ENCODE measurements around the gene SLC9A9.

The SLC9A9 gene

DNA sequence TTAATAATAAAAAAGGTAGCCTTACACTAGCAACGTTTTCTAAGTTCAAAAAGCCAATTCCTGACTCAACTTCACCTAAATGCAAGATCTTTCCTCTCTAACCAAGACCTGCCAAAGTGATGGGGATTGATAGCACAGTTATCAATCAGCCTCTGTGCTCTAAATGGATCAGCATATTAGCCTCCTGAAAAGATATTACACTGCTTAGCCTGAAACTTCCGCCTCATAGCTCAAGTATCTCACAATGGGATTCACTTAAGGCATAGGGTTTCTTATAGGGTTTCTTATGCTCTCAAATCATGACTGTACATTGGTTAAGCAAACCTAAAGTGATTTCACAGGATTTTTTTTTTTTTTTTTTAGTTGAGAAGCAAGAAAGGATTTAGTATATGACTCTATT is 436 bp upstream of the SLC9A9 start:
- ChIA-PET CTCF (no interaction called here), POLR2A (no interaction called here)
- no peak for DNase-seq
- H3K36me3 ChIP-seq (ENCODE audit: control insufficient read depth in 4 of 4, insufficient read depth in 4 of 4, low read length in 3 of 4) = no peaks in the 10 kb centered on the region
- H3K27me3 ChIP-seq (replicated peaks in 2 of 5; ENCODE audit: control insufficient read depth in 4 of 5, insufficient read depth in 5 of 5, low read length in 4 of 5) = no peaks in the 10 kb centered on the region
- no CpG with 5 or more reads among the region's 2 CpGs for WGBS (ENCODE audit: insufficient coverage)
- no peak overlapping the region for H3K27ac ChIP-seq (ENCODE audit: insufficient read depth in 1 of 2, low read depth in 1 of 2, low read length in 2 of 2, poor library complexity in 1 of 2, severe bottlenecking in 2 of 2)
- H3K9me3 ChIP-seq (ENCODE audit: control extremely low read depth in 1 of 5, control insufficient read depth in 4 of 5, insufficient read depth in 2 of 5, low read depth in 1 of 5, low read length in 4 of 5) = no peaks in the 10 kb centered on the region
- H3K4me3 ChIP-seq (ENCODE audit: control insufficient read depth in 1 of 7, extremely low read depth in 1 of 7, insufficient read depth in 4 of 7, low read depth in 2 of 7, low read length in 6 of 7) = peak overlapping the region in 3 of 7 experiments; percentile 73 to 87 (median 86)
- peaks cover 0 to 11% (median 8%) of the 10 kb centered on the region in 4 experiments for H3K4me1 ChIP-seq (ENCODE audit: control extremely low read depth in 1 of 4, control insufficient read depth in 4 of 4, insufficient read depth in 4 of 4, low read length in 3 of 4)

DNA sequence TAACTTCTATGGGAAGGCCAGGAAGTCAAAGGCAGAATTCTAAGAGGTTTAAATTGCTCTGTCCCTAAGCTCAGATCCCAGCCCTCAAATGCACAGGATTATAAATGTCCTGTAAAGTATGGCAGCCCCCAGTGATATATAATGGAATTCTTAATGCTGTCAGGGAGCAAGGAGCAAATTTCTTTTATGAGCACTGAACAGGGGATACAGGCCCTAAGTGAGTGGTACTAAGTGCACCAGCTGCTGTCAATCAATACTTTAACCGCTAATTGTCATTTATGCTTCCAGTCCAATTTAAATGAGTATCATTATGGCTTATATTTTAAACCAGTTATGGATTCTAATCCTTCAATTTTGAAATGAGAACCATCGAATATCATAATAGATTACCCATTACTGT is 4.7 kb downstream of the SLC9A9 start:
- CTCF ChIA-PET = interaction anchor here (1.0 kb wide), 1 partner anchor 18 kb away, joined by 4 read pairs; no protein-coding TSS in a partner anchor
- POLR2A ChIA-PET = no interaction called here

DNA sequence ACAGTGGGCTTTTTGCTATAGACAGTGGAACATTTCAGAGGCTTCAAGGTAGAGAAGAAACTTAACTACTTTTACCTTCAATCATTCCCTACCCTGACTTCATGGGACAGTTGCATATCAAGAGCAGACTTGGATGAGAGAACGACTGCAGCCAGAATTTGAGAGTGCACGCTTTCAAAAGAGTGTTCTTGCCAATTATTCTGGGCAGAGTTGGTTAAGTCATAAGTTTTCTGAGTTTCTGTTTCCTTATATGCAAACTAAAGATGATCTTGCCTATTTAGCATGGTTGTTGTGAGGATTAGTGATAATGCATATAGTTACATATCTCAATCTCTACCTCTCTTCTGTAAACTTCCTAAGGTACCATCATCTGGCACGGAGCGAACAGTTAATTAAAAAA is 7.6 kb downstream of the SLC9A9 start:
- WGBS (ENCODE audit: insufficient coverage) = 100% methylated on average over 2 of the region's 4 CpGs
- Histone ChIP-seq H3K4me3 (ENCODE audit: control insufficient read depth in 1 of 7, extremely low read depth in 1 of 7, insufficient read depth in 4 of 7, low read depth in 2 of 7, low read length in 6 of 7) (no peak overlapping the region), H3K36me3 (ENCODE audit: control insufficient read depth in 4 of 4, insufficient read depth in 4 of 4, low read length in 3 of 4) (no peaks in the 10 kb centered on the region), H3K4me1 (ENCODE audit: control extremely low read depth in 1 of 4, control insufficient read depth in 4 of 4, insufficient read depth in 4 of 4, low read length in 3 of 4) (no peaks in the 10 kb centered on the region), H3K9me3 (ENCODE audit: control extremely low read depth in 1 of 5, control insufficient read depth in 4 of 5, insufficient read depth in 2 of 5, low read depth in 1 of 5, low read length in 4 of 5) (no peaks in the 10 kb centered on the region), H3K27ac (ENCODE audit: insufficient read depth in 1 of 2, low read depth in 1 of 2, low read length in 2 of 2, poor library complexity in 1 of 2, severe bottlenecking in 2 of 2) (no peak overlapping the region), H3K27me3 (replicated peaks in 2 of 5; ENCODE audit: control insufficient read depth in 4 of 5, insufficient read depth in 5 of 5, low read length in 4 of 5) (no peaks in the 10 kb centered on the region)
- no peak for DNase-seq
- ChIA-PET CTCF (no interaction called here), POLR2A (no interaction called here)

More for the DNA sequence above, 4.7 kb downstream of the SLC9A9 start:
- no peak overlapping the region for H3K27ac ChIP-seq (ENCODE audit: insufficient read depth in 1 of 2, low read depth in 1 of 2, low read length in 2 of 2, poor library complexity in 1 of 2, severe bottlenecking in 2 of 2)
- H3K27me3 ChIP-seq (replicated peaks in 2 of 5; ENCODE audit: control insufficient read depth in 4 of 5, insufficient read depth in 5 of 5, low read length in 4 of 5) = no peaks in the 10 kb centered on the region
- H3K4me3 ChIP-seq (ENCODE audit: control insufficient read depth in 1 of 7, extremely low read depth in 1 of 7, insufficient read depth in 4 of 7, low read depth in 2 of 7, low read length in 6 of 7) = no peak overlapping the region
- no CpG with 5 or more reads among the region's 2 CpGs for WGBS (ENCODE audit: insufficient coverage)
- no peak for DNase-seq
- H3K36me3 ChIP-seq (ENCODE audit: control insufficient read depth in 4 of 4, insufficient read depth in 4 of 4, low read length in 3 of 4) = no peaks in the 10 kb centered on the region
- peaks cover 0 to 11% (median 8%) of the 10 kb centered on the region in 4 experiments for H3K4me1 ChIP-seq (ENCODE audit: control extremely low read depth in 1 of 4, control insufficient read depth in 4 of 4, insufficient read depth in 4 of 4, low read length in 3 of 4)
- no peaks in the 10 kb centered on the region for H3K9me3 ChIP-seq (ENCODE audit: control extremely low read depth in 1 of 5, control insufficient read depth in 4 of 5, insufficient read depth in 2 of 5, low read depth in 1 of 5, low read length in 4 of 5)

DNA sequence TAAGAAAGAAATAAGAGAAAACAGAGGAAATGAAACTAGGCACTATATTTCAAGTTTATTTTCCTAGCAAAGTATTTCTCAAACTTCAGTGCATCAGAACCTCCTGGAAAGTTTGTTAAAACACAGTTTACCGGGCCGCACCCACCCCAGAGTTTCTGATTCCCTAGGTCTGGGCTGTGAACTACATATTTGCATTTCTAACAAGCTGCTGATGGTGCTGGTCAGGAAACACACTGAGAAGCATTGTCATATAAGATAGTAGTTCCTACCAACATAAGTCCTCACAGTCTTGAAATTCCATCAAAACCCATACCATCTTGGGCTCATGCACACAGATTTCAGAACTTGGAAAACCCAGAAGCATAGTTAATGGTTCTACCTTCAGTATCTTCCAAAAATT is 8.3 kb downstream of the SLC9A9 start:
- Histone ChIP-seq H3K4me1 (ENCODE audit: control extremely low read depth in 1 of 4, control insufficient read depth in 4 of 4, insufficient read depth in 4 of 4, low read length in 3 of 4) (no peaks in the 10 kb centered on the region), H3K27ac (ENCODE audit: insufficient read depth in 1 of 2, low read depth in 1 of 2, low read length in 2 of 2, poor library complexity in 1 of 2, severe bottlenecking in 2 of 2) (no peak overlapping the region), H3K27me3 (replicated peaks in 2 of 5; ENCODE audit: control insufficient read depth in 4 of 5, insufficient read depth in 5 of 5, low read length in 4 of 5) (no peaks in the 10 kb centered on the region), H3K36me3 (ENCODE audit: control insufficient read depth in 4 of 4, insufficient read depth in 4 of 4, low read length in 3 of 4) (no peaks in the 10 kb centered on the region), H3K9me3 (ENCODE audit: control extremely low read depth in 1 of 5, control insufficient read depth in 4 of 5, insufficient read depth in 2 of 5, low read depth in 1 of 5, low read length in 4 of 5) (no peaks in the 10 kb centered on the region), H3K4me3 (ENCODE audit: control insufficient read depth in 1 of 7, extremely low read depth in 1 of 7, insufficient read depth in 4 of 7, low read depth in 2 of 7, low read length in 6 of 7) (no peak overlapping the region)
- POLR2A ChIA-PET = no interaction called here
- 100% methylated on average over 1 of the region's 2 CpGs for WGBS (ENCODE audit: insufficient coverage)
- CTCF ChIA-PET = no interaction called here
- no peak for DNase-seq

DNA sequence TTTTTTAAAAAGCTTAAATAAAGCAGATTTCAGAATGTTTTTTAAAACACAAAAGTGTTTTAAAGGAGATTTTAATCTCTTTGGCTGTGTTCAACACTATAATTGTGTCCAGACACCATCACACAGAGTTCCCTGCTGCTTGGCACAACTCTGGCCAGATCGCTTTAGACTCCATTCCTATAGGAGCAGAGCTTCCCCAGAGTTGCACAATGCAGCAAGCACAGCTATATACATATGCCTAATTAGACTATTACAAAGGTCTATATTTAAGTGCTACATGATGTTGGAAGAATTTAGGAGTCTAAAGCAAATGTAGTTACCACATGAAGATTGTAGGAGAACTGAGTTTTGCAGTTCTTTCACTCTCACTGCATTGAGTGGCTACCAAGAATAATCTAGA is 11.2 kb downstream of the SLC9A9 start:
- Histone ChIP-seq H3K27me3 (replicated peaks in 2 of 5; ENCODE audit: control insufficient read depth in 4 of 5, insufficient read depth in 5 of 5, low read length in 4 of 5) (no peaks in the 10 kb centered on the region), H3K4me3 (ENCODE audit: control insufficient read depth in 1 of 7, extremely low read depth in 1 of 7, insufficient read depth in 4 of 7, low read depth in 2 of 7, low read length in 6 of 7) (no peak overlapping the region), H3K27ac (ENCODE audit: insufficient read depth in 1 of 2, low read depth in 1 of 2, low read length in 2 of 2, poor library complexity in 1 of 2, severe bottlenecking in 2 of 2) (no peak overlapping the region), H3K4me1 (ENCODE audit: control extremely low read depth in 1 of 4, control insufficient read depth in 4 of 4, insufficient read depth in 4 of 4, low read length in 3 of 4) (peaks cover 0 to 3% (median 0%) of the 10 kb centered on the region in 4 experiments), H3K36me3 (ENCODE audit: control insufficient read depth in 4 of 4, insufficient read depth in 4 of 4, low read length in 3 of 4) (no peaks in the 10 kb centered on the region), H3K9me3 (ENCODE audit: control extremely low read depth in 1 of 5, control insufficient read depth in 4 of 5, insufficient read depth in 2 of 5, low read depth in 1 of 5, low read length in 4 of 5) (no peaks in the 10 kb centered on the region)
- DNase-seq = no peak
- ChIA-PET POLR2A (interaction anchor here (0.6 kb wide), 1 partner anchor 32 kb away, joined by 4 read pairs; no protein-coding TSS in a partner anchor), CTCF (no interaction called here)
- no CpG with 5 or more reads among the region's 1 CpG for WGBS (ENCODE audit: insufficient coverage)

DNA sequence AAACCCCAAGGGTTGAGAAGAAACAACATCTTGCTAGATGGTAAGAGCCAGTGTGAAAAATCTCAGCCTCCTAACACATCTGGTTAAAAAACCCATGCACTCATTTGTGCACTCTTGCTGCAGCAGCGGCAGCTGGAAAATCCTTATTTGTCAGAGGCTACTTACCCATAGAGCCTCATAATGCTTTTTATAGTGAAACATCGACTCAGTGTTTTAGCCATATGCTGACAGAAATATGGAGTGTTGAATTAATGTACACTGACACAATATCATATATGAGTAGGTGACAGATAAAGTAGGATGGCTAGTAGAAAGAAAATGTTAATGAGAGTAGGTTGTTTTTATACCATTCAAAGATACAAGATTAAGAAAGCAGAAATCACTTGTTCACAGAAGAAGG is 13.0 kb downstream of the SLC9A9 start:
- Histone ChIP-seq H3K27me3 (replicated peaks in 2 of 5; ENCODE audit: control insufficient read depth in 4 of 5, insufficient read depth in 5 of 5, low read length in 4 of 5) (no peaks in the 10 kb centered on the region), H3K4me3 (ENCODE audit: control insufficient read depth in 1 of 7, extremely low read depth in 1 of 7, insufficient read depth in 4 of 7, low read depth in 2 of 7, low read length in 6 of 7) (no peak overlapping the region), H3K27ac (ENCODE audit: insufficient read depth in 1 of 2, low read depth in 1 of 2, low read length in 2 of 2, poor library complexity in 1 of 2, severe bottlenecking in 2 of 2) (no peak overlapping the region), H3K4me1 (ENCODE audit: control extremely low read depth in 1 of 4, control insufficient read depth in 4 of 4, insufficient read depth in 4 of 4, low read length in 3 of 4) (peaks cover 5 to 21% (median 9%) of the 10 kb centered on the region in 4 experiments), H3K9me3 (ENCODE audit: control extremely low read depth in 1 of 5, control insufficient read depth in 4 of 5, insufficient read depth in 2 of 5, low read depth in 1 of 5, low read length in 4 of 5) (no peaks in the 10 kb centered on the region), H3K36me3 (ENCODE audit: control insufficient read depth in 4 of 4, insufficient read depth in 4 of 4, low read length in 3 of 4) (no peaks in the 10 kb centered on the region)
- no CpG with 5 or more reads among the region's 2 CpGs for WGBS (ENCODE audit: insufficient coverage)
- ChIA-PET POLR2A (no interaction called here), CTCF (no interaction called here)
- no peak for DNase-seq

DNA sequence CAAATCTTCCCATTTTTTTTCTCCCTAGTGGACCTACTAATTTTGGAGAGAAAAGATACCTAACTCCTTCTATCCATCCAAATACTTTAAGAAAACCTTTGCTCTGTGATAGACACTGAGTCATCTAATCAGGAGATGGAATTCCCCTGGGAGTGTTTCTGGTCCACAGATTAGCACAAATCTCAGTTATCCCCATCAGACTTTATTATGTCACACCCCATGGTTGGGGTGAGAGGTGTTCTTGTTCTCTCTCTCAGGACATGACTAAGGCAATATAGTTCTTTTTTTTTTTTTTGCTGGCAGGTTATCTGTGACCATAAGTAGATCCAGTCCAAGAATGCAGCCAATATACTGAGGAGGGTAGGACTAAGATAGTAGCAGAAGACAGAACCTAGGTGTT is 15.8 kb downstream of the SLC9A9 start:
- Histone ChIP-seq H3K27me3 (replicated peaks in 2 of 5; ENCODE audit: control insufficient read depth in 4 of 5, insufficient read depth in 5 of 5, low read length in 4 of 5) (no peaks in the 10 kb centered on the region), H3K4me1 (ENCODE audit: control extremely low read depth in 1 of 4, control insufficient read depth in 4 of 4, insufficient read depth in 4 of 4, low read length in 3 of 4) (peaks cover 5 to 25% (median 9%) of the 10 kb centered on the region in 4 experiments), H3K27ac (ENCODE audit: insufficient read depth in 1 of 2, low read depth in 1 of 2, low read length in 2 of 2, poor library complexity in 1 of 2, severe bottlenecking in 2 of 2) (no peak overlapping the region), H3K9me3 (ENCODE audit: control extremely low read depth in 1 of 5, control insufficient read depth in 4 of 5, insufficient read depth in 2 of 5, low read depth in 1 of 5, low read length in 4 of 5) (no peaks in the 10 kb centered on the region), H3K4me3 (ENCODE audit: control insufficient read depth in 1 of 7, extremely low read depth in 1 of 7, insufficient read depth in 4 of 7, low read depth in 2 of 7, low read length in 6 of 7) (no peak overlapping the region), H3K36me3 (ENCODE audit: control insufficient read depth in 4 of 4, insufficient read depth in 4 of 4, low read length in 3 of 4) (no peaks in the 10 kb centered on the region)
- POLR2A ChIA-PET = no interaction called here
- no peak for DNase-seq
- CTCF ChIA-PET = no interaction called here

Measured in common myeloid progenitor, CD34-positive (primary cell).